ENCODE measurements around the gene IQGAP2.

IQGAP2 gene

GRCh38 chr5:76384189-76384588, 18.9 kb upstream of the IQGAP2 start:
- DNase-seq: no peak

DNA sequence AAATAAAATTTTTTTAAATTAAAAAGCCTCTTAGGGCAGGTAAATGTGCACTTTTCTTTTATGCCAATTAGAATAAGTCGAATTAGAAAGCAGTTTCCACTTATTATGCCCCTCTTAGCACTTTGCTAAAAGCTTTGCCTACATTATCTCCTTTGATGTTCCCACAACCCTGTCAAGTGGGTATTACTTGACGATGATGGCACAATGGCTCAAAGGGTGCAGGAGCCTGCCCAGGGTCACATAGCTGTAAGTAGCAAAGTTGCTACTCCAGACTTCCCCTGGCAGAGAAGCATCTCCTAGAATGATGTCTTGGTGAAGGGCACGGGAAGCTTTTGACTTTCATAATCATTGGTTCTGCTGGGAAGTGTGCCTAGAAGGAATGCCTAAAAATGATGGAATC, 18.4 kb upstream of the IQGAP2 start:
- DNase-seq: no peak

- no peak for DNase-seq
These were observed 17.5 kb upstream of the IQGAP2 start for GRCh38 chr5:76385540-76385939.

GRCh38 chr5:76386360-76386759, 16.7 kb upstream of the IQGAP2 start:
- DNase-seq: peak; percentile 32

DNA sequence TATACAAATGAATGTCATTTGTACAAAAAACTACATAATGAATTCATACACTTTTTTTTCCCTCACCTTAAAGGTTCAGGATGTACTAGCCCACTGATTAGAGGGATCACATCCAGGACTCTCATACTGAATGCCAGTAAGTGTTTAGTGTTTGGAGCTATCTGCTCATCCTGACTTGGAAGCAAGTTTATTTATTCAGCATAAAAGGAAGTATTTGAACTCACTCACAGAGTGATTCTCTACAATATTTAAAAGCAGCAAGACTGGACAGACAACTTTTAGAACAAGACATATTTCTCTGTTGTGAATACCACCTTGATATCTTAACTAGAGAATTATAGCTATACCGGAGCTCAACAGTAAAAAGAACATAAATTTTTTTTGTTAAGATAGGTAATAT, 14.8 kb upstream of the IQGAP2 start:
- no peak for DNase-seq

DNA sequence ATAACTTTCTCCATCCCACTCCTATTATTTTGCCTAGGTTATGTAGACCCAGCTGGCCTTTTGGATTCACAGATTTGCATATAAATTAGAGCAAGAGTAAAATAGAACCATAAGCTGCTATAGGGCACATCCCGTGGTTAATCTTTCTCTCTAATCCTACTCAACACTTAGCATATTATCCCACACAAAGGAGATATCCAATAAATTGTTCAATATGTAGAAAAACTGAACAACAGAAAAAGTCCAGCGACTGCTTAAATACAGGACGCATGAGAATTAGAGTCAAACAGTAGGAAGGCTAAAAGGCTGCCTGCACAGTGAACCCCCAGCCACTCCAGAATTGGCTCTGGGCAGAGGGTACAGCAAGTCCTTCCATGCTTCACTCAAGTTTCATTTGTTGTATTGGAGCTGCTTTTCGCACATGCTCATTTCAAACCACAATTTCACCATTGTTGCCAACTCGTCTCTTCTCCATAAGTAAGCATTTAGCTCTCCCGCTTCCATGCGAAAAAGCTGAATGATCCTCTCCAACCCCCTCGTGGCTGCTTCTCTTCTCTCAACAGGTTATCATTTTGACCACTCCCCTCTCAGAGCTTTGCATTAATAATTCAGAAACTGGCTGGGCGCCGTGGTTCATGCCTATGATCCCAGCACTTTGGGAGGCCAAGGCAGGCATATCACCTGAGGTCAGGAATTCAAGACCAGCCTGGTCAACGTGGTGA, 14.1 kb upstream of the IQGAP2 start:
- DNase-seq: no peak

- DNase-seq: no peak
These were observed 13.5 kb upstream of the IQGAP2 start for GRCh38 chr5:76389513-76390154.

- DNase-seq: no peak
These were observed 12.1 kb upstream of the IQGAP2 start for GRCh38 chr5:76391014-76391413.

DNA sequence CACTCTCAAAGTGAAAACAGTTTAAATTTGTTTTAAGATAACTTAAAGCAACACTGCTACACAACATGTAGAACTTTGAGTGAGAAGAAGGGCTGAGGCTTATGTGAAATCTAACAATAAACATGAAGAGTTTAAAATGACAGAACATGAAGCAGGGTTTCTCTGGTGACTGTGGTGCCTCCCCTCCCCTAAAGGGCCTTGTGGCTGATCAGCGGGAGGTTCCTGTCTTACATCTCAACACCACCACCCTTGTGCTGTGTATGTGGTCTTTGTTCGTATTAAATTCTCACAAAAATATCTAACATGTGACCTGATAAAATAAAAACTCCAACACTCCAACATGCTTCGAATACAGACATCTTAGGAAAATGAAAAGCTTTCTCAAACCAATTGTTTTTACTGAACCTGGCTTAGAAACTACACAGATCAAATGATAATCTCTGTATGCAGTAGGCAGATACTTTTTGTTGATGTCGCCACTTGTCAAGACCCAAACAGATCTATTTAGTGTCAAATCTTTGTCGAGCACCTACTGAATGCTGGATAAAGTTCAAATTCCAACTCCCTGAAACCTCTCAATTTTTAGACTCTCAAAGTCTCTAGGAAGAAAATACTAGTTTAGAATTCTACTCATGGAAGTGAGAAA, 9.9 kb upstream of the IQGAP2 start:
- DNase-seq: no peak

DNA sequence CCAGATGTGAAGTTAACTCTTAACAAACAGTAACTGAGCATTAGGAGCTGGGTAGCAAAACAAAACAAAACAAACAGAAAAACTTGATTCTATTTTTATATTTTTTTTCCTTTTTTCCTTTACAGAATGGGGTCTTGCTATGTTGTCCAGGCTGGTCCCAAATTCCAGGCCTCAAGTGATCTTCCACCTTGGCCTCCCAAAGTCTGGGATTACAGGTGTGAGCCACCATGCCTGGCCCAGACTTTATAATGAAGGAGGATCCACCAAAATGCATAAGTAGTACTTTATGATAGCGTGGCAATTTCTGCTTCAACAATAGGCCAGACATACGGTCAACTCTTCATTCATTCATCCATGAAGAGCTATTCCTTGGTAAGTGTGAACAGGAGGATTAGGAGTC, 5.9 kb upstream of the IQGAP2 start:
- DNase-seq: no peak

- DNase-seq: no peak
These were observed 3.8 kb upstream of the IQGAP2 start for GRCh38 chr5:76399268-76399667.

DNA sequence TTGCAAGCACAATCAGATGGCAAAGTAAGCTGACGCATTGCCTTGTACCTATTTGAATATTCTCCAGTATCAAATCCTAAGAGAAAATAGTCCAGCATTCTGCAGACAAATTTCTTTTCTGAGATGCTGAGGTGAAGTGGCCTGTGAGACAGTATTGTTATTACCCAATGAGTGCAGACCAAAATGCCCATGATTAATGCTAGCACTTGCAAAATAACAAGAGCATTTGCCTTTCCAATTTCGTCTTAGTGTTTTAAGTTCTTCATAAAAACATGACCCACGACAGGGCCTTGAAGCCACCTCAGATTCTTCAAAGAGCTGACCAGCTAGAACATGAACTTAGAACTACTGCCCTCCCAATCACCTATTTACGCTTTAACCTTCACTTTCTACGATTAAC, 2.6 kb upstream of the IQGAP2 start:
- DNase-seq: no peak

GRCh38 chr5:76401801-76402250, 1.3 kb upstream of the IQGAP2 start:
- DNase-seq: no peak

- no peak for DNase-seq
These were observed 717 bp upstream of the IQGAP2 start for GRCh38 chr5:76402251-76402885.

DNA sequence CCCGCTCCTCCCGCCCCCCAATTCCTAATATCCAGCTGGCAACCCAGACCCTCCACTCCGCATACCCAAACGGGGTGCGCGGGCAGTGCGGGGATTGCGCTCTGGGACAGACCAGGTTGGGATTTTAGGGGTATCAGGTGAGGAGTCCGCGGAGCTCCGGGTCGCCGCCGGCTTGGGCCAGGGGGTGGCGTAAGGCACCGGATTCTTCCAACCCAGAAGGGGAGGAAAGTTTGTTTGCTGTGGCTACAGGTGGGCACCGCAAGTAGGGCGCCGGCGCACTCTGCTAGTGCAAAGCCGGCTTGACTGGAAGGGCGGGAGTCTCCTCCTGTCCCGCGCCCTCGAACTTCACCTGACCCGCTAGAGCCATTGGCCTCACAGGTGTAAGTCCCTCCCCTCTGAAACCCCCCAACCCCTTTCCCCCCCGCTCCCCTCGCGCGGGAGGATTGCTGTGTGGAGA, 709 bp downstream of the IQGAP2 start:
- no peak for DNase-seq

DNA sequence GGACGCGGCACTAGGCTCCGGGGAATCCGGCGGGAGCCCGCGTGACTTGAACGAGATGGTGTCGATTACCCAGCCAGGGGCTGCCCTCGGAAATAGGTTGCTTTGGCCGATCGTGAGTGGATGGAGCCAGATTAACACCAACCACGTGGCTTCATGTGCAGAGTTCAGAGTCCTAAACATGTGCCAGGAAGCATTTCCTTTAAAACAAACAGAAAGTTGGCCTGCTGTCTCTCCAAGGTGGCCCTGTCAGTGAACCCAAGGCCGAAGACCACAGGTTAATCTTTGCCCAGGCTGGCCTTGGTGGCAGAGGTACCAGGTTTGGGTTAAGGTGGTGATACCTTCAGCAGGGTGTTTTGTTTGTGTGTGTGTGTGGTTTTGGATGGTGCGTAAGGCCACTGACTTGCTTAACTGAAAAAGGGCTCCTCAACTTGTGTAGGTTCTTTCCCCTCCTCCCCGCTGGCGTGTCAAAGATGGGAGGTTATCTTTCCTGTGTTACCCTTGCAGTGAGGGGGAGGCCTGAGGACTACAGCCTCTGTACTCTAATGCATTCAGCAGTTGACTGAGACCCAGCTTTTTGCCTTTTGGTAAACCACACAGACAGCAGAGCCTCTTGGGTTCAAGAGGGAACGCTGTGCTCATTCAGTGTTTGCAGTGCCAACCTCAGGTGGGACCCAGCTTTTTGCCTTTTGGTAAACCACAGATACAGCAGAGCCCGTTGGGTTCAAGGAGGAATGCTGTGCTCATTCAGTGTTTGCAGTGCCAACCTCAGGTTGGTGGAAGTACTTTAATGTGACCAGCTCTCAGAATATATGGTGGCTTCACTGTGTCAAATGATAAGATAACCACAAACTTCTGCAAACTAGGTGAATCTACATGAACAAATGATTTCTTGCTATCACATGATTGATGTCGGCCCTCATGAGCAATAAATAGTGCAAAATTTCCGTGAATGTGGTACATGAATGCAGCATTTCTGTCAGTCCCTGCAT, 1.4 kb downstream of the IQGAP2 start:
- no peak for DNase-seq

DNA sequence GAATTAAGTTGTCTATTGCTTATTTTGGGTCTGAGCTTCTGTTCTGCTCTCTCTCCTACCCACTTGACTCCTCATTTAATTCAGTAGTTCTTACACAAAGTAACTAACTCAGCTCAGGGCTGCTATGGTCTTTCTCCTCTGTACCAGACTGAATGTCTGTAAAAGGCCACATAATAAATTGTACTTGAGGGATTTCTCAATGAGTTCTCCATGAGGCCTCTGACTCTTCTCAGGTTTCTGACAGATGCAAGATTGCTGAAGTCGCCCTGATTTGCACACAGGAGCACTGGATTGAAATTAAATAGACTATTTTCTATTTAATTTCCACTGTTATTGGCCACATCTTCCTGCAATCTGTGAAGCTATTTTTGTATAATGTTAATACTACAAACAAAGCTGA, 2.9 kb downstream of the IQGAP2 start:
- no peak for DNase-seq

- DNase-seq: no peak
These were observed 3.6 kb downstream of the IQGAP2 start for GRCh38 chr5:76406673-76407072.

DNA sequence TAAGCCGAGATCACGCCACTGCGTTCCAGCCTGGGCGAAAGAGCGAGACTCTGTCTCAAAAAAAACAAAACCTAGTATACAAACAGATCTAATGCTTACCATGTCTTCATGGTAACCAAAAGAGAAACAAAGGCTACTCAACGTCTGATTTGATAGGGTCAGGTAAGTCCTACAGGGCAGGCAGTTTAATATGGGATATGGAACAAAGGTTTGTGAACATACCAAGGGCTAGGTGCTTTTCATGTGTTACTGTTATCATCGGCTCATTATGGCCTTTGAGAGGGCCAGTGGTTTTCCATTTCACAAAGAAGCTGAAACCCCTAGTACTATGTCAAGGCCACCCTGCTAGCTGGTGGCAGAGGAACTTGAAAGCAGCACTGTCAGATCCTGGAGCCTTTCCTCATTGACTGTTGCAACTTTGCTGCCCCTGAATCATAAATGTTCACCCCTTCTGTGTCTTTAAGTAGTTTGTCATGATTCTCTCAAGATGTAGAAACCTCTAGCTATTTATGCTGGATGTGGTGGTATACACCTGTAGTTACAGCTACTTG, 5.1 kb downstream of the IQGAP2 start:
- DNase-seq: no peak

- DNase-seq: no peak
These were observed 9.4 kb downstream of the IQGAP2 start for GRCh38 chr5:76412511-76412910.

DNA sequence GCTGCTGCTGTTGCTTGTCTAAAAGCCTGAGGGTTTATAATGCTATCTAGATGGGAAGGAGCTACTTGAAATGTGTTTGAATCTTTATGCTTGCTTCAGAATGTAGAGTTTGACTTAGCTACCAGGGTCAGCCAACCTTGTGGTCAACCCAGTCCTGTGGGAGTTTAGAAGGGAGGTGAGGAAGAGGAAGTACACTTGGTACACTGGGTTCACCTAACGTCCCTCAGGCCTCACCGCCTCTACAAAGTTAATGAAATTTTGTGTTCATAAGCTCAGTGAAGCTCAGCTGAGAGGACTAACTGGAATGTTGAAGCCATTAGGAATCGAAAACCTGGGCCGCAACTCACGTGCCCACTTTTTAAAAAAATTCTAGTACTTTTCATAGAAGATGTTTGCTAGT, 10.7 kb downstream of the IQGAP2 start:
- no peak for DNase-seq

GRCh38 chr5:76414788-76415187, 11.7 kb downstream of the IQGAP2 start:
- DNase-seq: no peak

Measured in NCI-H2029 treated with DMSO at 0.1 percent for 48 hours (cell line).